Prostate gland (tissue), 2 donors: Measurements from ENCODE around the gene ZNF740. TPM values are rescaled to one million over a fixed set of nuclear protein-coding genes. Genes with fewer than 3 reads are reported as not detected.

Experiments used
- DNase-seq: peaks from one replicate; pipeline ENCODE4 v3.0.0-alpha.2; 2019; ENCODE audit warnings: low spot score
- H3K27ac ChIP-seq, 2 donors: fragments of 200-600 bp; sonication (generic); 2 replicates each; pipeline ENCODE4 v1.5.1; 2017 to 2019
- H3K27me3 ChIP-seq: fragments of 200-600 bp; sonication (generic); replicated peaks from 2 replicates; pipeline ENCODE4 v1.5.1; 2019; ENCODE audit not compliant: insufficient read depth
- H3K36me3 ChIP-seq, 2 donors: fragments of 200-600 bp; sonication (generic); 1 replicate in 1 of 2; 2 replicates in 1 of 2; pipeline versions ENCODE4 v1.5.1 to v1.8.1; 2017 to 2019
- H3K4me1 ChIP-seq: fragments of 200-600 bp; sonication (generic); replicated peaks from 2 replicates; pipeline ENCODE4 v1.5.1; 2019
- H3K4me3 ChIP-seq, 2 donors: fragments of 200-600 bp; sonication (generic); 2 replicates each; pipeline ENCODE4 v1.5.1; 2017 to 2019
- H3K9me3 ChIP-seq: fragments of 200-600 bp; sonication (generic); 2 replicates; pipeline ENCODE4 v1.5.1; 2017
- POLR2A ChIP-seq: fragments of 450-650 bp; IDR thresholded peaks from one replicate; pipeline ENCODE4 v1.6.1; 2016; ENCODE audit warnings: antibody characterized with exemption, mild to moderate bottlenecking
- POLR2AphosphoS5 ChIP-seq: sonication (generic); formaldehyde crosslinking; IDR thresholded peaks from one replicate; pipeline ENCODE4 v1.6.1; 2017; ENCODE audit warnings: antibody characterized with exemption
- WGBS: methylation state at CpG from one replicate; pipeline ENCODE4 v1.1.5; 2018; 5-methylcytosine and 5-hydroxymethylcytosine counted together
- intact Hi-C: fragments of 100-400 bp; cut with DNase I; formaldehyde crosslinking; loops from one replicate; pipeline ENCODE4 v1.14.2; 2022
- total RNA-seq, 2 donors: library from RNA; depleted of rRNA; stranded (reverse); fragments of >200 nt; gene quantifications; one replicate each; pipeline ENCODE4 v1.1.0, GENCODE V29; 2016
- TF ChIP-seq, protein P1 (sequence below), 4 experiments: fragments of 200-600 bp in 2 of 4; fragments of 450-650 bp in 2 of 4; sonication (generic) in 2 of 4; IDR thresholded peaks; 1 replicate in 3 of 4; 2 replicates in 1 of 4; pipeline ENCODE4 v1.5.1; 2016 to 2019; ENCODE audit warnings: antibody characterized with exemption in 4 of 4, mild to moderate bottlenecking in 2 of 4, moderate library complexity in 2 of 4

Gene ZNF740
- 10 to 100 TPM; 17.0 to 19.1 TPM for total RNA-seq

DNA sequence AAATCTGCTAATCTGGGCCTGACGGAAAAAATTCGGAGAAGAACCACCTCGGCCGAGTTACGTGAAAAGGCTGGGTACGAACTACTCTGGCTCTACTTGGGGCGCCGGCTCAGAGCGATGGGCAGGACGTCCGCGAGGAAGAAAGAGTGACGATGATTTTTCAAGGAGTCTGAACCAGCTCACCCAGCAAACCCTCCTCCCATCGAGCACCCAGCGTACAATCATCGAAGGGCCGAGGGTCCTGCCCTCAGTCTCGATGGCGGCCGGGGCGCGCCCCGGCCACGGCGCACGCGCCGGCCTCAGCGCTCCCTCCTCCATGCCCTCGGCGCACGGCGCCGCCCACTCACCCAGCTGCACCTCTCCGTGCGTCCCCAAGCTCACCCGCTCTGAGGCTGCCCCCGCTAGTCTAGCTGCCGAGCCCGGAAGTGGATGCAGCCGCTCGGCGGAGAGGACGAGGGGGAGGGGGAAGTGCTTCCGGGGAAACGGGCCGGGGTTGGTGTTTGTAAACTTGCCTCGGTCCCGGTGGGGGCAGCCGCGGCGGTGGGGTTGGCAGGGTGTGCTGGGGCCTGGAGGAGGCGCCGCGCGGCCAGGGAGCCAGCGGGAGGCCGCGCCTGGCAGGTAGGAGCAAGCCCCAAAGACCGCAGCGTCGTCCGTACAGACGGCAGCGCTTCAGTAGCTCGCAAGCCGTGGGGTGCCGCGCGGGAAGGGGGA, at the start of gene ZNF740, which contains the start of gene CSAD:
Gene ZNF740 (plus strand): TSS at position 503 of the 711 bp plus-strand sequence. CDS start 1,262 bp downstream, outside the sequence.
Gene CSAD (minus strand): TSS at position 706 of the 711 bp plus-strand sequence. CDS start 7,455 bp downstream, outside the sequence.
- peaks cover 13% of the 10 kb centered on the region for H3K4me1 ChIP-seq
- under 1% methylated on average over 51 of the region's 70 CpGs for WGBS
- peak within 1 kb of the TSS; percentile 96 to 97 for H3K27ac ChIP-seq
- TF ChIP-seq POLR2A, result peak; percentile 79
- TF ChIP-seq, protein P1, sequence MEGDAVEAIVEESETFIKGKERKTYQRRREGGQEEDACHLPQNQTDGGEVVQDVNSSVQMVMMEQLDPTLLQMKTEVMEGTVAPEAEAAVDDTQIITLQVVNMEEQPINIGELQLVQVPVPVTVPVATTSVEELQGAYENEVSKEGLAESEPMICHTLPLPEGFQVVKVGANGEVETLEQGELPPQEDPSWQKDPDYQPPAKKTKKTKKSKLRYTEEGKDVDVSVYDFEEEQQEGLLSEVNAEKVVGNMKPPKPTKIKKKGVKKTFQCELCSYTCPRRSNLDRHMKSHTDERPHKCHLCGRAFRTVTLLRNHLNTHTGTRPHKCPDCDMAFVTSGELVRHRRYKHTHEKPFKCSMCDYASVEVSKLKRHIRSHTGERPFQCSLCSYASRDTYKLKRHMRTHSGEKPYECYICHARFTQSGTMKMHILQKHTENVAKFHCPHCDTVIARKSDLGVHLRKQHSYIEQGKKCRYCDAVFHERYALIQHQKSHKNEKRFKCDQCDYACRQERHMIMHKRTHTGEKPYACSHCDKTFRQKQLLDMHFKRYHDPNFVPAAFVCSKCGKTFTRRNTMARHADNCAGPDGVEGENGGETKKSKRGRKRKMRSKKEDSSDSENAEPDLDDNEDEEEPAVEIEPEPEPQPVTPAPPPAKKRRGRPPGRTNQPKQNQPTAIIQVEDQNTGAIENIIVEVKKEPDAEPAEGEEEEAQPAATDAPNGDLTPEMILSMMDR (IDR thresholded peaks at IDR 0.05), result peak in 2 of 4 experiments; percentile 26 to 30
- TF ChIP-seq POLR2AphosphoS5, result peak; percentile 91
- H3K4me3 ChIP-seq, result peak within 1 kb of the TSS; percentile 76 to 79
- peaks cover 5 to 10% of the 10 kb centered on the region in 2 donors for H3K36me3 ChIP-seq
- intact Hi-C loops, result no loop called here
- peak; percentile 96 for DNase-seq
- H3K27me3 ChIP-seq, result no peaks in the 10 kb centered on the region
- H3K9me3 ChIP-seq, result no peaks in the 10 kb centered on the region

GRCh38 chr12:53131844-53132243, 48.7 kb upstream of the ZNF740 start:
- DNase-seq, result no peak
- Histone ChIP-seq H3K4me3 (no peak overlapping the region), H3K4me1 (no peaks in the 10 kb centered on the region), H3K27me3 (no peaks in the 10 kb centered on the region), H3K27ac (no peak overlapping the region), H3K36me3 (no peaks in the 10 kb centered on the region), H3K9me3 (no peaks in the 10 kb centered on the region)
- TF ChIP-seq, protein P1 (IDR thresholded peaks at IDR 0.05), result no peak
- TF ChIP-seq POLR2AphosphoS5, result no peak
- no peak for TF ChIP-seq POLR2A
- WGBS, result 70% methylated on average over 2 of the region's 2 CpGs
- intact Hi-C loops, result no loop called here

- H3K9me3 ChIP-seq, result no peaks in the 10 kb centered on the region
- TF ChIP-seq POLR2A (no peak), POLR2AphosphoS5 (no peak)
- TF ChIP-seq, protein P1 (IDR thresholded peaks at IDR 0.05), result no peak
- DNase-seq, result no peak
- H3K27ac ChIP-seq, result no peak overlapping the region
- H3K4me3 ChIP-seq, result no peak overlapping the region
- H3K4me1 ChIP-seq, result no peaks in the 10 kb centered on the region
- no peaks in the 10 kb centered on the region for H3K36me3 ChIP-seq
- intact Hi-C loops, result no loop called here
- 96% methylated on average over 3 of the region's 3 CpGs for WGBS
- no peaks in the 10 kb centered on the region for H3K27me3 ChIP-seq
Measured at GRCh38 chr12:53133722-53134121, 46.8 kb upstream of the ZNF740 start.

GRCh38 chr12:53143355-53143754, 37.2 kb upstream of the ZNF740 start:
- intact Hi-C loops, result no loop called here
- Histone ChIP-seq H3K4me3 (no peak overlapping the region), H3K27ac (no peak overlapping the region), H3K27me3 (no peaks in the 10 kb centered on the region), H3K9me3 (no peaks in the 10 kb centered on the region), H3K36me3 (no peaks in the 10 kb centered on the region), H3K4me1 (no peaks in the 10 kb centered on the region)
- DNase-seq, result no peak
- TF ChIP-seq POLR2A, result no peak
- TF ChIP-seq, protein P1 (IDR thresholded peaks at IDR 0.05), result no peak
- no peak for TF ChIP-seq POLR2AphosphoS5
- WGBS, result 81% methylated on average over 4 of the region's 4 CpGs
